Measurements from ENCODE around the gene IL17C. TPM values are rescaled to one million over a fixed set of nuclear protein-coding genes. Genes with fewer than 3 reads are reported as not detected.

Gene IL17C
- total RNA-seq, 4 donors from 2014 or later, result not detected

DNA sequence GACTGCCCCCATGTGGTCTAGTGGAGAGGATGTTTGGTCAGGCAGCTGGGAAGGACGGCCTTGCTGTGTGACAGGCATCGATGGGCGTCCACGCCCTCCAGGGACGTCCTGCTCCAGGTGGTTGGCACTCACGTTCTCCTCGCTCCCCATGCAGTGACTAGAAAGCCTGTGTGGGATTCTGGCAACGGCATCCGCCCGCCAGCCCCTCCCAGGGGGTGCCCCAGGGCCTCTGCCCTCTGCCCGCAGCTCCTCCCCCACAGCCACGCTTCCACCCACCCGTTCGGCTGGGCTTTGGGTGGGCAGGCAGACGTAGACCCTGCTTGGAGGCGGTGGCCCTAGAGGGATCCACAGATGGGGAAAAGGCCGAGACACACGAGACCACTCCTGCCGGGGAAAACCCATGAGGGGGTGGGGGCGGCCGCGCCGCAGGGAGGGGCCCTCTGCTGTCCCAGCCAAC is 4.7 kb upstream of the IL17C start:
- DNase-seq (ENCODE audit: low spot score) (no peak), ATAC-seq (ENCODE audit: low FRiP score) (peak; percentile 5)
- no peak for TF ChIP-seq CTCF (IDR thresholded peaks at IDR 0.05)

DNA sequence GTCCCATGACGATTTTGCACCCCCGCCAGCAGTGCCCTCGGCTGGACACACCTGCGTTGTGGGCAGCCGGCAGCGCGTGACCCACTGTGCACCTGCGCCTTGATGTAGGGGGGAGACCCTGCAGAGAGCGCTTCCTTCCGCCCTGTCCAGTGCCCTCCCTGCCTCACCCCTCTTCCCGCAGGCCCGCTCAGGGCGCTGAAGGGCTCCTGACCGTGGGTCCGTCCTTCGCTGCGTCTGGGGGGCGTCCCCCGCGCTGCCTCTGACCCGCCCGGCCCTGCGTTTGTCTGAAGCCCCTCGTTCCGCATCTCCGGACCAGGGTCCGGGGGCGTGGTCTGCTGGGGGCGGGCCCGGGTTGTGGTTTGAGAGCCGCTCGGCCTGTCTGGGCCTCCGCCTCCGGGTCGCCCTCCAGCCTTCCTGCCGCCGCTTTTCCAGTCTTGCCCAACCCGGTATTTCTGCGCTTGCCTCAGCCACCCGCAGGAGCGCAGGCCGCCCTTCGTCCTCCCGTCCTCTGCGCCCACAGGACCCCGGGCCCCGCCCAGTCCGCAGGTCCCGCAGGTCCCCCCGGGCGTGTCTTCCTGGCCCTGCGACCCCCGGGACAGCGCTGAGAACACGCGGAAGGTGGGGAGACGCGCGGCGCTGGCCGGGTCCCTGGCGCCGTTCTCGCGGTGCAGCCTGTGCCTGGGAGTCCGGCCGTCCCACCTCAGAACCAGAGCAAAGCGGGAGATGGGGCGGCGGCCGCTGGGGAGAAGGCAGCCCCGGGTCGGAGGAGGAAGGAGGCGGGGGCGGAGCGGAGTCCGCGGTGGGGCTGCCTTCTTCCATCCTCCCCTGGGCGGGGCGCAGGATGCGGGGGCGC is 4.0 kb upstream of the IL17C start:
- no peak for DNase-seq (ENCODE audit: low spot score)
- peak; percentile 68 for ATAC-seq (ENCODE audit: low FRiP score)
- TF ChIP-seq CTCF (IDR thresholded peaks at IDR 0.05), result no peak

DNA sequence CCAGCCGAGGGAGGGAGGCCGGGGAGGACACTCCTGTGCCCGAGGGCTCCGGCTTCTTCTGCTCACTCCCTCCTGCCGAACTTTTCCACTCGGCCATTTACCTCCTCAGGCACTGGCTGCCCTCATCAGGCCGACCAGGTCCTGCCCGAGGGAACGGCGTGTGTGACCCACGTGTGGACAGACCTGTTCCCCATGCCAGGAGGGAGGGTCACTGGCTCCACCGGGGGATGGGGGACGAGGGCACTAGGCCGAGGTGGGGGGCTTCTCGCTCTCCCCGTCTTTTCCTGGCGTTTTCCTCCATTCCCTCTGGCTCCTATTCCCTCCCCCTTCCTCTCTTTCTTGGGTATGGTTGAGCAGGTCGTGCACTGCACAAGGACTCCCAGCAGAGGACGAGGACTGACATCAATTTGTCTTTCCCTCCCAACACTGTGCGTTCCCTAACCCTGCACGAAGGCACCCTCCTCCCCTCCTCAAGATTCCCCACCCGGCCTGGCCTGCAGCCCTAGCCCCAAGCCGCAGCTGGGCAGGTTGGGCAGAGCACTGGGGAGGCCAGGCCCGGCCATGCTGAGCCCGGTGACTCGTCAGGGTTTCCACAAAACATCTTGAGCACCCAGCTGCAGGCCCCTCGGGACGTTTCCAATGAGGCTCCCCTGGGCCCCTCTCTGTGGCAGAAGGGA is 3.2 kb upstream of the IL17C start:
- ATAC-seq (ENCODE audit: low FRiP score) (no peak), DNase-seq (ENCODE audit: low spot score) (no peak)
- TF ChIP-seq CTCF (IDR thresholded peaks at IDR 0.05), result no peak

DNA sequence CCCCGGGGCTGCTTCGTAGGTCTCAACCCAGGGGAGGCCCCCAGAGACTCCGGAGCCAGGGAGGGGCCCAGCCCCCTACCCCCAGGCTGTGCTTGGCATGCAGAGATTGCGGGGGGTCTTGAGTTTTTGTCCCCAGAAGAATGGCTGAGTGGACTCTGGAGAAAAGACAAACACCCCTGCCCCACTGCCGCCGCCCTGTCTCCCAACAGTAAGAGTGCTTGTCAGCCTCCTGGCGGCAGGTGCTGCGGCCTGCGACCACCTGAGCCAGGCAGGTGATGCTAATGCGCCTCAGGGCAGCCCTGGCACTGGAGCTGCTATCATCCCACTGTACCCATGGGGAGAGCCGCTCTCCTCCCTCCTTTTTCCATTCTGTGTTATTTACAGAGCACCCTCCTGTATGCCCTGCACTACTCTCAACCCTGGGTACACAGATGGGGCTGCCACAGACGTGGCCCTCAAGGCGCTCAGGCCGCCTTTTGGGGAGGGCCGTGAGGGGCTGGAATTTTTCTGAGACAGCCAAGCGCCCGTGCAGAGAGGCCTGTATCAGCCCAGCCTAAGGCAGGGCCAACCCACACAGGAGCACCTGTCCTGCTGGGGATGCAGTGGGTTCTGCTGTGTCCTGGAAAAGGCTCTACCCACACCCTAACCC is 2.6 kb upstream of the IL17C start:
- TF ChIP-seq CTCF (IDR thresholded peaks at IDR 0.05), result no peak
- DNase-seq (ENCODE audit: low spot score) (no peak), ATAC-seq (ENCODE audit: low FRiP score) (no peak)

DNA sequence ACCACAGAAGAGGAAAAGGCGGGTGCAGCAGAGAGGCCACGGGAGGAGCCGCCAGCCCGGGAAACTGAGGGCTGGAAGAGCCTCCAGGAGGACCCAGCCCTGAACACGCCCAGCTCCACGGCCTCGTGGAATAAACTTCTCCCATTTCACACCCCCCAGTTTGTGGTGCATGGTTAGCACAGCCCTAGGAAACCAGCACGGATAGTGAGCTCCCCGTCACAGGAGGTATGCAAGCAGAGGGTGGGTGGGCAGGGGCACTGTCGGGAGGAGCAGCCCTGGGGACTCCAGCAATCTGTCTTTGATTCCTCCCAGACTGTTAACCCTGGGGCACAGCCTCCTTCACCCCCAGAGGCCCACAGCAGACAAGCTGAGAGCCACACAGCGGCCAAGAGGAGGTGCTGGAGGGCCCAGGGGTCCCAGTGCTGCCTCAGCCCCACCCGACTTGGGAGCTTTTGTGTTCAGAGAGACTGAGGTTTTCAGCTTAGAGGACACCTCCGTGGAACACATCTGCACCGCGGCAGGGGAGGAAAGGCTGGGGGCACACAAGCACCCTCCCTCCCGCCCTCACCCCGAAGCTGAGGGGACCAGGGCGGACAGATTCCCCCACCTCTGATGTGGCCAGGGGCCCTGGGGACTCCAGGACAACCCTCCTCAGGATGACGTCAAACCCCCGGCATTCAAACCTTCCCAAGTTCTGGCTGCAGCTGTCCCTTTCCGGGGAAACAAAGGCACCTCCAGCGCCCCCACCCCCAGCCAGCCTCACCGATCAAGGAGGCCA is 1.7 kb upstream of the IL17C start:
- ATAC-seq (ENCODE audit: low FRiP score), result no peak
- no peak for DNase-seq (ENCODE audit: low spot score)
- no peak for TF ChIP-seq CTCF (IDR thresholded peaks at IDR 0.05)

- DNase-seq (ENCODE audit: low spot score) (no peak), ATAC-seq (ENCODE audit: low FRiP score) (no peak)
- TF ChIP-seq CTCF (IDR thresholded peaks at IDR 0.05), result no peak
These were observed 1.1 kb downstream of the IL17C start for GRCh38 chr16:88639231-88640038.

Data from omental fat pad (tissue), 4 donors.